ENCODE results near the gene ACTR8.

Gene ACTR8

DNA sequence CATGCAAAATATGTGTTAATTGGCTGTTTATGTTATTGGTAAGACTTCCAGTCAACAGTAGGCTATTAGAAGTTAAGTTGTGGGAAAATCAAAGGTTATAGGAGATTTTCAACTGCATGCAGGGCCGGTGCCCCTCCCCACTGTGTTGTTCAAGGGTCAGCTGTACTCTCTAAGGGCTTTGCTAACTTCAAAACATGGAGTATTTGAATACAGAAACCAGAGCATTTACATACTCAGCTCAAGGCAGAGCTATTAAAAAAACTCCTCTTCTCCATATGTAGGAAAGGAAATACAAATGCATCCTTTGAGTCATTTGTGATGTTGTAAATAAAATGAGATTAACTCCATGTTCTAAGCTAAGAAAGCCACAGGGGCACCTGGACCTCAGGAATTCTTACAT, 18.8 kb downstream of the ACTR8 start:
- no peak for DNase-seq

- DNase-seq, result no peak
These were observed 19.7 kb downstream of the ACTR8 start for GRCh38 chr3:53862241-53862640.

DNA sequence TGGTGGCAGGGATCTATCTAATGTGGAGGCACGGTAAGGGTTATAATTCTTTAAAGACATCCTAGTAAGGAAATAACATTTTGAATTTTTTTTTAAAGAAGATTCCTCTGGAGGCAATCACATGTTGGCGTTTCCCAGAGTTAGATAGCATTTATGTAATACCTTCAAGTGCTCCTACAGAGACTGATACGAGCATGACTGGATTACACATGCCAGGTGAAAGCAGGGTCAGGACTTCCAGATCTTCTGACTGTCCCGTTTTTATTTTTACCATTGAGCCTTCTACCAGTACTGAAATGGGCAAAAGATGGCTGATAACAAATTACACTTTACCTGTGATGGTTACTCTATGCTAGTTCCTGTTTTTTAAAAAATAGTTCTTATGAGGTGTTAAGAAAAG, 21.8 kb downstream of the ACTR8 start:
- DNase-seq, result no peak

- DNase-seq, result no peak
These were observed 22.8 kb downstream of the ACTR8 start for GRCh38 chr3:53859178-53859577.

DNA sequence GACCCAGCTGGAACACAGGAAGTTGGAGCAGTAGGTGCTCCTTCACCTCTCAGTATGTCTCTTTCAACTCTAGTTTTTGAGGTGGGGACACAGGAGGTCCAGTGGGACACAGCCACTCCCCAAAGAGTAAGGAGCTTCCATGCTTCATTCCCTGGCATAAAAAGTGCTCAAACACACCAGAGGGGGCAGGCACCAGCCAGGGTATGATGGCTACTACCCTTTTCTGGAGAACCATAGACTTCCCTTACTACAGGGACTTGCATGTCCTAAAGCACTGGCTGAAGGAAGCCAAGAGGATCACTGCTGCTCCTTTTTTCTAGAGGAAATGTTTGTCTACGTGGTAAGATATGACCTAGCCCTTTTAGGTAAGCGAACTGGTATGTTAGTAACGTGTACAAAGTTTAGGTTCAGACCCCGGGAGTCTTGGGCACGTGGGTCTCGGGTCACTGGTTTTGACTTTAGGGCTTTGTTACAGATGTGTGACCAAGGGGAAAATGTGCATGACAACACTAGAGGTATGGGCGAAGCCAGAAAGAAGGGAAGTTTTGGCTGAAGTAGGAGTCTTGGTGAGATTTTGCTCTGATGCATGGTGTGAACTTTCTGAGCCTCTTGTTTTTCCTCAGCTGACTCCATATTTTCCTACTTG, 23.7 kb downstream of the ACTR8 start:
- DNase-seq, result no peak

DNA sequence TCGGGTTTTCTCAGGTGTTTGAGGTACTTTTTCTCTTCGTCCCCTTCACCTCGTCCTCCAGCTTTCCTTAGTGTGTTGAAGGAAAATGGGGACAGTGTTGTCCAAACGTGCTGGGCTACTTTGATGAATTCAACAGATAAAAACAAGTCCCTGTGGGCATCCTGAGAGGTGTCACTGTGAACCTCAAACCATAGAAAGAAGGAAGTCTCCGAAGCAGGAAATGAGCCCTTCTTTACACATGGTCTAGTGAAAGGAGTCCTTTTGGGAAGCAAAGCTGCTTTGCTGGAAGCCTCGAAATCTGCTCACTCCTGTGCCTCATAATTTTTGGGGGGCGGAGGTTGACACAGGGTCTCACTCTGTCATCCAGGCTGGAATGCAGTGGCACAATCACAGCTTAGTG, 25.0 kb downstream of the ACTR8 start:
- no peak for DNase-seq

DNA sequence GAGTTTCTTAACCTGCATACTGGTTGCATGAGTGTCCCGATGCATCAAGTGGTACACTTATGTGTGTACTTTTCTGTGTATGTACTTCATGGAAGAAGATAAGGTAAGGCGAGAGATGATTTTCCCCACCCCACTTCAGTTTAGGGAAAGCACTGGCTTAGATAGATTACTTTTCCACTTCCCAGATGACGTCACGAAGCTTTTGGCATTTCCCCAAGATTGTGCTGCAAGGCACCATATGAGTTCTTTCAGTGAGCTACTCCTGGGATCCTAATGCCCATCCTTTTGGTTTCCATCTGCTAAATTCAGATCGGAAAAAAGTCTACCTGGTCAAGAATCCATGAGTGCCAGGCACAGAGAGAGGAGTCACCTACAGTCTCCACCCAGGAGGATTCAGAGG, 31.1 kb downstream of the ACTR8 start:
- no peak for DNase-seq

DNA sequence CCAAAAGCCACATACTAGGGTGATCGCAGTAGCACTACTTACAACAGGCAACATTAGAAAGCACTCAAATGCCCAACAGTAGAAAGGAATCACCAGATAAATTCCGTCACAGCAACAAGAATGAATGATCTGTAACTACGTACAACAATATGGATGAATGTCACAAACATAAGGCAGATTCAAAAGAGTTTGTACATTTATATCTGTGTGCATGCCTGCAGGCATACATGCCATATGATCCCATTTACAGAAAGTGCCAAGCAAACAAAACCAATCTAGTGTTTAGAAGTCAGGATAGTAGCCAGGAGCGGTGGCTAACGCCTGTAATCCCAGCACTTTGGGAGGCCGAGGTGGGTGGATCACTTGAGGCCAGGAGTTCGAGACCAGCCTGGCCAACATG, 32.0 kb downstream of the ACTR8 start:
- DNase-seq, result no peak

DNA sequence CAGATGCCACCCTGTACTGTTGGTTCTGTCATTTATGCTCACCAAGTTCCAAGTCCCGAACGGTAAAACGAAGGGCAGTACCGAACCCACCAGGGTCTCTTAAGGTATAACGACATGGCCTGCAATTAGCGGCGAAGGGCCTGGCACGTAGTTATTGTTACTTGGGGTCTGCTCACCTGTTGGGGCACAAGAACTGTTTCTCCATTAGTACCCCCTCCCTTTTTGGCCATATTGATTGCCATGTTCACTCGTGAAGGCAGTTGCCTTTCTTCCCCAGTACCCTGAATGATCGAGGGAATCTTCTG, 35.1 kb downstream of the ACTR8 start:
- no peak for DNase-seq

- no peak for DNase-seq
These were observed 35.7 kb downstream of the ACTR8 start, which contains the start of the genes CHDH and IL17RB for GRCh38 chr3:53846134-53846850. Gene CHDH (minus strand): TSS chr3:53846419. CDS start chr3:53824008, 22,411 bp downstream. Gene IL17RB (plus strand): TSS chr3:53846568. CDS start chr3:53846589, 21 bp downstream.

- DNase-seq, result no peak
These were observed 36.1 kb downstream of the ACTR8 start for GRCh38 chr3:53845881-53846133.

- DNase-seq, result no peak
These were observed 36.7 kb downstream of the ACTR8 start for GRCh38 chr3:53845103-53845880.

- DNase-seq, result no peak
These were observed 37.5 kb downstream of the ACTR8 start for GRCh38 chr3:53844262-53845102.

GRCh38 chr3:53843195-53844177, 38.5 kb downstream of the ACTR8 start:
- peak; percentile 33 for DNase-seq

DNA sequence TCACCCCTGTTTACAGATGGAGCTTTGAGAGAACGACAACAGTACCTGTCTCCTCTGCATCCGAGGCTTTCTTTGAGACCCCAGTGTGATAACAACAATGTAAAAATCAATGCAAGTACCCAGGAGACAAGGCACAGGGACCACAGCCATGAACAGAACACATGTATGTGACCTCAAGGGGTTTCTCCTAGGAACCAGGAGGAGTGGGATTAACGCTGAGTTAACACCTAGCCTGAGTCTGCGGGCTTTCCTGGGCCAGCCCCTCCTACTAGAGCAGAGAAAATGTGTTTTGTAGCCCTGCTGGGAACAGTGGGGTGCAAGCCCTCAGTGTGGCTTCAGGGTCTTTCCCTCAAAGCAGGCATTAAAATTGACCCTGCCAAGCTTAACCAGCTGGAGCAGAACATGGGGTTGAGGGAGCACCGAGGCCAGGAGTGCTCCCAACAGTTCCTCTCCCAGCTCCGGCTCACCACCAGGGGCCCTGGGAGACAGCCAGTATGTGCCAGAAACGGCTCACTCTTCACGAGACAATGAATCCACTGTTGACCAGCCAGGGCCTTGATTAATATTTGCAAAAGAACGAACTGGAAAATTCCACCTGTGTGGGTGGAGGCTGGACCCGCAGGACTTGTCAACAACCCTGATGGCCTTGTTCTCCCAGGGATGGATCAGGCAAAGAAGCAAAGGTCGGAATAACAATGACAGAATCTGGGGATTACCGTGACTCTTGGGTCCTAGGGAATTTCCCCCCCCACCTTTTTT, 39.3 kb downstream of the ACTR8 start:
- DNase-seq, result no peak

- no peak for DNase-seq
These were observed 40.7 kb downstream of the ACTR8 start for GRCh38 chr3:53841296-53841695.

- no peak for DNase-seq
These were observed 44.6 kb downstream of the ACTR8 start for GRCh38 chr3:53837331-53837730.

DNA sequence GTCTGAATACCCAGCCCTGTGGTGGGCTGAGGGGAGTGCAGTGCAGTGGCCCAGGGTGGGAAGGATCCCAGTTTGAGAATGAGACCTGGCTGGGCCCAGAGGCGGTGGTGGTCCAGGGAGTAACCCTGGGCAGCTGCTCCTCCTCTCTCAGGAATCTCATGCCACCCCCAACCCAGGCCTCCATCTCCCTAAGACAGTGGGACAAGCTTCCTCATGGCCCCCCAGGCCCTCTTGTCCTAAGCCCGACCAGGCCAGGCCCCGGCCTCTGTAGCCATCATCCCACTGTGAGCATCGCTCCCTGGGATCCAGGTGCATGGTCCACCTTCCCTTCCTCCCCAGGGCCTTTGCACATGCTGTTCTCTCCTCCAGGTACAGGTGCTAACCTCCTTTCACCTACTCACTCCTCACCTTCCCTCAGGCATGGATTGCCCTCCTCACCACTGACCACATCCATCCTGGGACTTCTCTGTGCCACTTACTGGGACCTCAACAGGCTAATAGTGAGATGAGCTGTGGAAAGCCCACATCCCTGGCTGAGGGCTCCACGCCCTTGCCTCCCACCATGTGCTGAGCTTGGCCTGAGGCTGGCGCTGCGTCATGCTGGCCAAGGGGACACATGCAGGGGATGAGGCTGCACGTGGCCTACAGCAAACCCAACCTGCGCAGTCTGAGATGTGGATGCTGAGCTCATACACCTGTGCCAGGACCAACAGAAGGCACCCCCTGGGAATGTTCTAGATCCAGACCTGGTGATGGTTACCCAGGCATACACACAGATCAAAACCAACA, 45.7 kb downstream of the ACTR8 start:
- no peak for DNase-seq

- no peak for DNase-seq
These were observed 46.7 kb downstream of the ACTR8 start for GRCh38 chr3:53835257-53835656.

DNA sequence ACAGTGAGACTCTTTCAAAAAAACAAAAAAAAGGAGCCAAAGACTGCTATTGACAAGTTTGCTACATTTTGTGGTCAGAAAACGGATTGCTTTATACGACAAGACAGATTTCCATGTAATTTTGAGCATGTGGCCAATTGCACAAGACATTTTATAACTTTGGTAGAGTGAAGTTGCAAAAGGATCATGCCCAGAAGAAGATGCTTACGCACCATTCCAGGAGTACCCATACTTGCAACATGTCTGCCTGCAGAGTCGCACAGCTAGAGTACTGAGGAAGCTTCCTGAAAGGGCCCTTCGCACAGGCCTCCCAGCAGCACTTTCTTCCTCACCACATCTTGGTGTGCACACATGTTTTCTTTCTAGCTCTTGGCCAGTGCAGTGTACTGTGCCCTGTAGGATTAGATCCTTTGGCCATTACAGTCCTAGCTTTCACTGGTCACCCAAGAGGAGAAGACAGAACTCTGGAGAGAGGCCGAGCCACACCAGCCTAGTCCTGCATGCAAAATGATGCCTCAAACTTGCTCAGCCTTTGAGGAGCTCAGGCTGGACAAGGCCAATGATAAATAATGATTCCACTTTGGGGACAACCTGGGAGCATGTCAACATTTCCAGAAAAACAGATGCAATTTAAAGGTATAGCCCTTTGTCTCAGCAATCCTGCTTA, 47.4 kb downstream of the ACTR8 start:
- no peak for DNase-seq

All from NCI-H1694 treated with DMSO at 0.1 percent for 48 hours (cell line).